NCI-H1092 treated with DMSO at 0.1 percent for 48 hours (cell line): ENCODE results near the gene FBXO2.

ENCODE experiments used
- DNase-seq: peaks from one replicate; lab custom pipeline; 2025; lab: John Stamatoyannopoulos, UW

FBXO2 gene

GRCh38 chr1:11682287-11682771 lies 28.1 kb upstream of the FBXO2 start:
- DNase-seq: no peak

DNA sequence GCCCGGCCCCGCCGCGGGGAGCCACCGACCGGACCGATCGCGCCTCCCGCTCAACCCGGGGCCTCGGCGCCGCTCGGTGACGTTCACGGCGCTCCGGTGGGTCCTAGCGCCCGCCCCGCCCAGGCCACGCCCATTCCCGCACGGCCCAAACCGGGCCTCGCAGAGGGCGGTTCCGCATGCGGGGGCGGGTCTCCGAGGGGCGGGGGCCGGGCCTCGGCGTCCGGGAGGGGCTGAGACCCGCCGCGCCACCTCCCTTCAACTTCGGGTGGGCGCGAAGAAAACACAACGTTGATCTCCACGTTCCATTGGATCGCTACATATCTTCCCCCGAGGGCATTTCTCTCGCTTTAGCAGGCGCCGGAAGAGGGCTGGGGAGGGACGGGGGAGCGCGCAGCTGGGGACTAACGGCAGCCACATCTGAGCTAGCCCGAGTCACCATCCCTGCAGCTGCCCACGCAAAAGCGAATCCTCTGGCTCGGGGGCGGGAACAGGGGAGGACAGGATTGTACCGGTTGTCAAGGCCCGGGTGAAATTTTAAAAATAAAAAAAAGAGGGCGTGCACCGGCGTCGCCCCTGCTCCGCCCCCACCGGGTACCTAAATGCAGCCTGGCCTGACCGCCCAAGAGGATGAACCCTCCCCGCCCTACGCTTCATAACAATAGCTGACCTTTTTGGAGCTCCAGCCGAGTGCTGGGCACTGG lies 27.0 kb upstream of the FBXO2 start, which contains the start of gene MAD2L2:
TSS of gene MAD2L2 (minus strand) at position 78 of the 701 bp plus-strand sequence. CDS start 547 bp downstream, outside the sequence.
- DNase-seq: peak; percentile 79

DNA sequence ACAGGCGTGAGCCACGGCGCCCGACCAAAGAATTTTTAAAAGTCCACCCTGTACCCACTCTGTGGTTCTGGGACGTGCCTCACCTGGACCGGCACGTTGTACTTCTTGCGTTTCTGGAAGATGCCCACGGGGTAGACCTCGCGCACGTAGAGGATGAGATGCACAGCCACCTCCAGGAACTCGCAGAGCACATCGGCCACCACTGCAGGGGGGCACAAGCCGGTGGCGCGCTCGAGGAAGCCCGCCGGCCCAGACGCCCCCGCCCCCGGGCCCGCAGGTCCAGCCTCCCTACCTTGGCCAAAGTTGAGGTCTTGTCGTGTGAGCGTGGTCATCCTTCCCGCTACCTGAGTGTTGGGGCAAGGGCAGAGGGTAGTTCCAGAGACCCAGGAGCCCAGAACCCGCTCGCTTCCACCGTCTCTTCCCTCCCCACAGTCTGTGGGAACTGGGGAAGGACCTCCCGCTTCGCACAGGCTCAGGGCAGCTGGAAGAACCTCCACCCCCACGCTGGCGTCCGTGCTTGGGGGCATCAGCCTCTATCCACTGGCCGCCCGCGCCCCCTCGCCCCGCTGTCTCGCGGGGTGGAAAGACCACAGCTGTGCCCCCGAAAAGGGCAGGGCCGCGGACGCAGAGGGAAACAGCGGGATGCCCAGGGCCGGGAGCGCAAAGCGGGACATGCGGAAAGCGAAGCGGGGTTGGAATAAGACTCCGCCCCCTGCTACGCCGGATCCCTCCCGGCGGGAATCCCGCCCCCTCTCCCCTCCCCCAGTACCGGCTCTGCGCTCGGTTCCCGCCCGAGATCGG lies 26.2 kb upstream of the FBXO2 start:
- DNase-seq: peak; percentile 51

GRCh38 chr1:11678442-11678841 lies 24.2 kb upstream of the FBXO2 start:
- no peak for DNase-seq

GRCh38 chr1:11676386-11677103 lies 22.3 kb upstream of the FBXO2 start:
- no peak for DNase-seq

DNA sequence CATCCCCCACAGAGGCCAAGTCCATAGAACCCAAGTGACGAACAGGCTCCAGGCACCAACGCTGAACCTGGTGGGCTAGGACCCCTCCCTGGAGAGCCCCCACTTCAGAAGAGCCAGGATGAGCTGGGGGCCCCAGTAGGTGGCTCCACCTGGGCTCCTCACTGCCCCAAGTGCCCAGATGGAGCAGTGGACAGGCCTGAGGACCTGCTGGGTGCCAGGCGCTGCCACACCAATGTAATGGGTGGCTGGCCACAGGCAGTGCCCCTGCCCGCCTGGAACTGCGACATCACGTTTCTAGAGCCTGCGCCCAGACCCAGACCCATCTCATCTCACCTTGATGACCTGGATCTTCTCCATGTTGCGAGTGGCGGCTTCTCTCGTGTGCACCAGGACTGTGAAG lies 21.1 kb upstream of the FBXO2 start:
- DNase-seq: no peak

GRCh38 chr1:11674488-11674887 lies 20.3 kb upstream of the FBXO2 start:
- DNase-seq: no peak

DNA sequence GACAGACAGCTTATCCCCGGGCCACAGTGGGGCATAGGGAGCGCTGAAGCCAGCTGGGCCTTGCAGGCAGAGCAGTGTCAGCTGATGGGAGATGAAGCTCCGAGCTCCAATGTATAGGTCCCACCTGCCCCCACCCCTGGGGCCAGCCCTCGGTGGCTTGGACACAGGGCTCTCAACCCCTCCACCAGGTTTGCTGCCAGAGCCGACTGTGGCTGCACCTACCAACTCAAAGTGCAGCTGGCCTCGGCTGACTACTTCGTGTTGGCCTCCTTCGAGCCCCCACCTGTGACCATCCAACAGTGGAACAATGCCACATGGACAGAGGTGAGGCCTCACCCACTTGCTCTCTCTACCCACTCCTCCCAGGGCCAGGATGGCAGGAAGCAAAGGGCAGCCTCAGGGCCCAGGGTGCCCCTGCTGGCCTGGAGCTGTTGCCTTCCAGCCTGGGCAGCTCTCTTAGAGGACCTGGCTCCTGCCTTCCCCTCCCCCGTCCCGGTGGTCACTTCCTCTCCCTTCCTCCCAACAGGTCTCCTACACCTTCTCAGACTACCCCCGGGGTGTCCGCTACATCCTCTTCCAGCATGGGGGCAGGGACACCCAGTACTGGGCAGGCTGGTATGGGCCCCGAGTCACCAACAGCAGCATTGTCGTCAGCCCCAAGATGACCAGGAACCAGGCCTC lies 19.0 kb upstream of the FBXO2 start:
- no peak for DNase-seq

DNA sequence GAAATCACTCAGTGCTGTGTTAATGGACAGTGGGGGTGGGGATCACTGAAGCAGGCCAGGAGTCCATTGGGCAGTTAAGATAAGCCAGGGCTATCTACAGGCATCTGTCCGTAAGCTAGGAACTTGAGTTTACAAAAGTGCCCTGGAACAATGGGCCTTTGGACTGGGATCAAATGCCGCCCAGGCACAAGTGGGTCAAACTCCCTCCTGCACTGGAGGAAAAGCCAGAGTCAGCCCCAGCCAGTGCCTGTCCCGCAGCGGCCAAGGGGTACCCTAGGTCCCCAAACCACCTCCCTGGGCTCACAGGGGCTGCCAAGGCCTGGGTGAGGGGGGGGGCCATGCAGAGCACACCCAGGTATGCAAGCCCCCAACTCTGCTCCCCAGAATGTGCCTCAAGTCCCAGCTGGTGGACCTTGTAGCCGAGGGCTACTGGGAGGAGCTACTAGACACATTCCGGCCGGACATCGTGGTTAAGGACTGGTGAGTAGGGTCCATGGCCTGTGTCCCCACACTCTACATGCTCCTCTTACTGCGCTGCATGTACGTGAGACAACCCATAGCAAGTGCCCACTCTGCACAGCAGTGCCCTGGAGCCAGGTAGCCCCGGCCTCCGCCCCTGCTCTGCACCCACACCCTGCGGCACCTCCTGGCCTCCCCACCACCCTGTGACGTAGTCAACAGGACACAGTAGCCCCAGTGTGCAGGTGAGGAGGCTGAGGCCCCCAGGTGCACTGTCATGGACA lies 17.5 kb upstream of the FBXO2 start:
- DNase-seq: no peak

GRCh38 chr1:11671205-11671543 lies 16.9 kb upstream of the FBXO2 start:
- no peak for DNase-seq

DNA sequence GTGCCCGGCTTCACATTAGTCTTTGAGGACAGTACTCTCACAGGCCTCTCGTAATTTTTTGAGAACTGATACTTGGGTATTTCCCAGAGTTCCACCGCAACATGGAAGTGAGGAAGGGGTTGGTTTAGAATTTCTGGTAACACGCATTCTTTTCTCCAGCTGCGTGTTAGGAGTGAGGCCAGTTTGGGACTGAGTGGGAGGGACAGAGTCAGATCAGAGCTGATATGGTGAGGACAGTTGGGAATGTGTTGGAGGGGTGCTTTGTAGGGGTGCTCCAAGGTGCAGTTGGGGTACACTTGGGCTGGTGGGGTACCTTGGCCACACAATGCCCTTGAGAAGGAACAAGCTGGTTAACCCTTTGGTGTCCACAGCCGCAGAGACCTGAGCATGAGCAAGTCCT lies 16.5 kb upstream of the FBXO2 start:
- no peak for DNase-seq

GRCh38 chr1:11668516-11668915 lies 14.3 kb upstream of the FBXO2 start:
- DNase-seq: no peak

DNA sequence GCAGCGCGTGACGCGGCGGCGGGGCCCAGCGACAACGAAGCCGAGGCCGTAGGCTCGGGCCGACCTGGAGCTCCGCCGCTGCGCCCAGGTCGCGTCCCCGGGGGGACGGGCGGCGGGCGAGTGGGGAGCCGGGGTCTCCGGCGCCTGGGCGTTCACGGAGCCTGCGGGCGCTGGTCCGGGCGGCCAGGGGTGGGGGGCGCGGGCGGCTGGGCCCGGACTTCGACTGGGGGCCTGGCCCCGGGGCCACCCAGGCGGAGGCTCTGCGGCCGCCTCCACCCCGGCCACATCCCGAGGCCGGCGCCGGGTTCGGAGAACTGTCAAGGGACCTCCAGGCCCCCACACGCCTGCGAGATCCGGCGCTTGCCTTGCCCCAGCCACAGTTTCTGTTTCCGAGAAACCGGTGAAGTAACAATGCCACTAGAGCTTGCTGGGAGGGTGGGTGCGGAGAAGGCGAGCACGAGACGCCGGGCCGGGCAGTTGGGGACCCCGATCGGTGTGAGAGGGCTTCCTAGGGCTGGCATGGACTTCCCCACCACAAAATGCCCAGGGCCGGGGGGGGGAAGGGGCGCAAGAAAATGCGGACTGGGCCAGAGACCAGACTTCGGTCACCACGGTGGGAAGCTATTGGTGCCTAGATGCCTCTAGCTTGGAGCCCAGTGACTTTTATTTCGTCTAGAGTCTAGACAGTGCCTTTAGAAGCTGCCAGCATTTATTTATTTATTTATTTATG lies 10.3 kb upstream of the FBXO2 start:
- peak; percentile 34 for DNase-seq

GRCh38 chr1:11661103-11661502 lies 6.9 kb upstream of the FBXO2 start:
- DNase-seq: no peak

DNA sequence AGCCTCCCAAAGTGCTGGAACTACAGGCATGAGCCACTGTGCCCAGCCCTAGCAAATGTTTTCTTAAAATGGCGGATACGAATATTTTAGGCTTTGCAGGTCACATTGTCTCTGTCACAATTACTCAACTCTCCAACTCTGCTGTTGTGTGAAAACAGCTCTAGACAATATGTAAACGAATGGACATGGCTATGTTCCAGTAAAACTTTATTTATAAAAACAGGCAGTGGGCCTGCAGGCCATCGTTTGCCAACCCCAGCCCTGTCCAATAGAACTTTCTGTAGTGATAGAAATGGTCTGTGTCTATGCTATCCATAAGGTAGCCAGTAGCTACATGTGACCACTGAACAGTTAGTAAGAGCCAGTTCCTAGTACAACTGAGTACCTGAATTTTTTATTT lies 5.5 kb upstream of the FBXO2 start:
- no peak for DNase-seq

GRCh38 chr1:11658542-11658941 lies 4.3 kb upstream of the FBXO2 start:
- DNase-seq: no peak

DNA sequence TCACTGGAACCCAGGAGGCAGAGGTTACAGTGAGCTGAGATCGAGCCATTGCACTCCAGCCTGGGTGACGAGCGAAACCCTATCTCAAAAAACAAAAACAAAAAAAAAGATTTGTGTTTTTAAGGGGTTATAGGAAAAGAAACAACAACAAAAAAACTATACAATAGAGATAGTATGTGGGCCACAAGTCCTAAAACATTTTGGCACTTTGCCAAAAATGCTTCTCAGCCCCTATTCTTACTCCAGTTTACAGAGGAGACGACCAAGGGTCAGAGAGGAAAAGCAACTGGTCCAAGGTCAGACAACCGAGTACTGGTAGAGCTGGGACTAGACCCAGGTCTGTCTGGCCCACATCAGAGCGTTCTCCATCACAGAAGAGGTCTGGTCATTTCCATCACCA lies 3.4 kb upstream of the FBXO2 start:
- no peak for DNase-seq

GRCh38 chr1:11654939-11655808 lies 945 bp upstream of the FBXO2 start:
- DNase-seq: no peak

GRCh38 chr1:11653861-11654136 lies 430 bp downstream of the FBXO2 start:
- no peak for DNase-seq
